ENCODE data around the gene SEPTIN10.

The SEPTIN10 gene

GRCh38 chr2:109494351-109494750 lies 119.4 kb downstream of the SEPTIN10 start:
- DNase-seq = no peak

GRCh38 chr2:109493176-109493935 lies 120.4 kb downstream of the SEPTIN10 start:
- no peak for DNase-seq

Measured in activated CD4-positive, alpha-beta T cell treated with anti-CD3 and anti-CD28 coated beads for 4 hours (primary cell).